H1 (cell line): Measurements from ENCODE around the gene GPS2. TPM values are rescaled to one million over a fixed set of nuclear protein-coding genes. Genes with fewer than 3 reads are reported as not detected.
A peak's percentile ranks its signal among the peaks of the same experiment; 100 is the strongest.

ENCODE experiments used
- CTCF ChIA-PET: fragments of 300-600 bp; sonication (Branson Sonifier 250); formaldehyde crosslinking; loops from one replicate; lab custom pipeline; 2021; ENCODE audit not compliant: partially characterized antibody; lab: Charles Lee
- POLR2A ChIA-PET: fragments of 300-600 bp; sonication (Branson Sonifier 250); formaldehyde crosslinking; loops from one replicate; lab custom pipeline; 2021; ENCODE audit warnings: inconsistent platforms; ENCODE audit not compliant: partially characterized antibody; lab: Charles Lee
- DNase-seq, 2 experiments: peaks; one replicate each; pipeline versions ENCODE4 v3.0.0 to v3.0.0-alpha.2; 2010 to 2022; ENCODE audit warnings: low spot score in 2 of 2, low read depth in 1 of 2, mixed read lengths in 1 of 2
- FAIRE-seq: peaks from 2 replicates; lab custom pipeline; 2011; peaks lifted over from hg19 to GRCh38; lab: Jason Lieb, UNC
- H2AFZ ChIP-seq: 2 replicates; pipeline ENCODE4 v1.8.1; 2012; ENCODE audit warnings: low read length, inconsistent platforms
- H2AK5ac ChIP-seq: 2 replicates; pipeline ENCODE4 v1.6.1; 2013; ENCODE audit warnings: low read depth, low read length
- H2BK120ac ChIP-seq: replicated peaks from 2 replicates; pipeline ENCODE3; 2013; ENCODE audit warnings: low read depth, low read length, inconsistent platforms
- H2BK12ac ChIP-seq: 2 replicates; pipeline ENCODE4 v1.6.1; 2013; ENCODE audit warnings: low read depth, low read length
- H2BK15ac ChIP-seq: 2 replicates; pipeline ENCODE4 v1.6.1; 2013; ENCODE audit warnings: low read length
- H2BK20ac ChIP-seq: 2 replicates; pipeline ENCODE4 v1.6.1; 2013; ENCODE audit warnings: low read length
- H2BK5ac ChIP-seq: 2 replicates; pipeline ENCODE4 v1.6.1; 2013; ENCODE audit warnings: low read depth, low read length
- H3K14ac ChIP-seq: 2 replicates; pipeline ENCODE4 v1.6.1; 2013; ENCODE audit warnings: inconsistent platforms; ENCODE audit not compliant: insufficient read length
- H3K18ac ChIP-seq: 2 replicates; pipeline ENCODE4 v1.6.1; 2013; ENCODE audit warnings: low read length; ENCODE audit errors: extremely low read depth
- H3K23ac ChIP-seq: 2 replicates; pipeline ENCODE4 v1.6.1; 2013; ENCODE audit warnings: inconsistent platforms; ENCODE audit not compliant: insufficient read length
- H3K23me2 ChIP-seq: 2 replicates; pipeline ENCODE4 v1.6.1; 2013; ENCODE audit warnings: low read depth, low read length
- H3K27ac ChIP-seq: 2 replicates; pipeline ENCODE4 v1.6.1; 2011; ENCODE audit warnings: low read depth, low read length, inconsistent platforms
- H3K27me3 ChIP-seq, 4 experiments: replicated peaks in 1 of 4; 1 replicate in 1 of 4; 2 replicates in 3 of 4; pipeline versions ENCODE4 v1.6.1 to v1.8.1; 2011 to 2013; ENCODE audit warnings: low read length in 3 of 4, mild to moderate bottlenecking in 3 of 4, inconsistent platforms in 2 of 4, mixed read lengths in 2 of 4, moderate library complexity in 1 of 4; ENCODE audit not compliant: control insufficient read depth in 3 of 4, insufficient read depth in 3 of 4; ENCODE audit errors: extremely low read depth in 1 of 4
- H3K36me3 ChIP-seq, 4 experiments: 2 replicates each; pipeline versions ENCODE4 v1.6.1 to v1.8.1; 2011 to 2013; ENCODE audit warnings: mild to moderate bottlenecking in 4 of 4, low read length in 3 of 4, moderate library complexity in 2 of 4, control low read depth in 1 of 4, inconsistent platforms in 1 of 4; ENCODE audit not compliant: insufficient read depth in 4 of 4, control insufficient read depth in 2 of 4
- H3K4ac ChIP-seq: replicated peaks from 2 replicates; pipeline ENCODE3; 2013; ENCODE audit warnings: low read length, low read depth, mixed read lengths, inconsistent platforms; ENCODE audit not compliant: insufficient read length
- H3K4me1 ChIP-seq, 4 experiments: replicated peaks in 1 of 4; 1 replicate in 1 of 4; 2 replicates in 3 of 4; pipeline versions ENCODE4 v1.6.1 to v1.8.1; 2011 to 2013; ENCODE audit warnings: low read length in 3 of 4, inconsistent platforms in 2 of 4, mixed read lengths in 1 of 4; ENCODE audit not compliant: insufficient read depth in 4 of 4, control insufficient read depth in 3 of 4
- H3K4me2 ChIP-seq, 2 experiments: 2 replicates each; pipeline versions ENCODE4 v1.6.1 to v1.8.1; 2011 to 2013; ENCODE audit warnings: low read depth in 2 of 2, low read length in 2 of 2, control low read depth in 1 of 2, inconsistent platforms in 1 of 2, mild to moderate bottlenecking in 1 of 2; ENCODE audit not compliant: insufficient read depth in 1 of 2
- H3K4me3 ChIP-seq, 4 experiments: fragments of 200-600, 300-600 bp in 1 of 4; sonication (generic), shearing (Covaris generic), sonication (Bioruptor Twin) in 1 of 4; 2 replicates each; pipeline versions ENCODE4 v1.5.1 to v1.8.1; 2011 to 2016; ENCODE audit warnings: low read length in 4 of 4, low read depth in 3 of 4, control low read depth in 2 of 4, inconsistent platforms in 2 of 4, mild to moderate bottlenecking in 2 of 4, mixed read lengths in 1 of 4, moderate library complexity in 1 of 4; ENCODE audit not compliant: insufficient read depth in 2 of 4; ENCODE audit errors: extremely low read depth in 1 of 4
- H3K56ac ChIP-seq: replicated peaks from 2 replicates; pipeline ENCODE3; 2013; ENCODE audit warnings: low read depth, mild to moderate bottlenecking, mixed read lengths, low read length, inconsistent platforms; ENCODE audit not compliant: insufficient read length
- H3K79me1 ChIP-seq: 2 replicates; pipeline ENCODE4 v1.6.1; 2013; ENCODE audit warnings: low read depth, low read length, control low read depth
- H3K79me2 ChIP-seq, 2 experiments: 2 replicates each; pipeline versions ENCODE4 v1.6.1 to v1.8.1; 2012 to 2013; ENCODE audit warnings: low read length in 2 of 2, mild to moderate bottlenecking in 2 of 2, inconsistent platforms in 1 of 2; ENCODE audit not compliant: insufficient read depth in 2 of 2, control insufficient read depth in 1 of 2
- H3K9ac ChIP-seq, 4 experiments: replicated peaks in 1 of 4; 1 replicate in 1 of 4; 2 replicates in 3 of 4; pipeline versions ENCODE4 v1.6.1 to v1.8.1; 2011 to 2013; ENCODE audit warnings: low read depth in 3 of 4, low read length in 3 of 4, control low read depth in 2 of 4, mild to moderate bottlenecking in 2 of 4, moderate library complexity in 2 of 4, inconsistent platforms in 1 of 4; ENCODE audit errors: extremely low read depth in 1 of 4
- H3K9me3 ChIP-seq, 2 experiments: 2 replicates each; pipeline versions ENCODE4 v1.6.1 to v1.8.1; 2012 to 2013; ENCODE audit warnings: mild to moderate bottlenecking in 2 of 2, moderate library complexity in 2 of 2, control low read depth in 1 of 2, inconsistent platforms in 1 of 2, low read depth in 1 of 2, low read length in 1 of 2, mixed read lengths in 1 of 2; ENCODE audit not compliant: insufficient read depth in 2 of 2
- H4K20me1 ChIP-seq, 2 experiments: replicated peaks in 1 of 2; 2 replicates each; pipeline versions ENCODE3 to v1.8.1; 2011 to 2013; ENCODE audit warnings: inconsistent platforms in 2 of 2, low read length in 2 of 2, mild to moderate bottlenecking in 1 of 2; ENCODE audit not compliant: insufficient read depth in 2 of 2, control insufficient read depth in 1 of 2
- H4K5ac ChIP-seq: 2 replicates; pipeline ENCODE4 v1.6.1; 2013; ENCODE audit warnings: low read length, low read depth, mixed read lengths, inconsistent platforms; ENCODE audit not compliant: insufficient read length
- H4K8ac ChIP-seq: 2 replicates; pipeline ENCODE4 v1.8.0; 2013; ENCODE audit warnings: mild to moderate bottlenecking, moderate library complexity, low read length, inconsistent platforms; ENCODE audit not compliant: insufficient read depth; ENCODE audit errors: extremely low read depth
- H4K91ac ChIP-seq: replicated peaks from 2 replicates; pipeline ENCODE3; 2013; ENCODE audit warnings: low read length, mixed read lengths, inconsistent platforms; ENCODE audit not compliant: insufficient read length
- ATF2 ChIP-seq: IDR thresholded peaks from 2 replicates; pipeline ENCODE4 v1.6.1; 2012; ENCODE audit warnings: low read length, inconsistent platforms
- CBX8 ChIP-seq: fragments of 300-800, 300-1000 bp; sonication (generic); IDR thresholded peaks from 2 replicates; pipeline ENCODE4 v1.7.1; 2016; ENCODE audit warnings: low read depth, low read length, borderline replicate concordance
- CHD1 ChIP-seq: IDR thresholded peaks from 2 replicates; pipeline ENCODE4 v1.6.1; 2012; ENCODE audit warnings: low read depth, low read length, improper control_type of control experiment
- CREB1 ChIP-seq: IDR thresholded peaks from 2 replicates; pipeline ENCODE4 v1.6.1; 2012; ENCODE audit warnings: inconsistent platforms
- GTF2F1 ChIP-seq: IDR thresholded peaks from 2 replicates; pipeline ENCODE4 v1.6.1; 2012; ENCODE audit warnings: low read depth, low read length, improper control_type of control experiment, borderline replicate concordance
- JUND ChIP-seq: IDR thresholded peaks from 2 replicates; pipeline ENCODE4 v1.6.1; 2011; ENCODE audit warnings: mild to moderate bottlenecking, improper control_type of control experiment, low read length
- MAFK ChIP-seq: IDR thresholded peaks from 2 replicates; pipeline ENCODE4 v1.6.1; 2012; ENCODE audit warnings: low read depth, mild to moderate bottlenecking, improper control_type of control experiment, low read length
- MAX ChIP-seq: IDR thresholded peaks from 2 replicates; pipeline ENCODE4 v1.6.1; 2012; ENCODE audit warnings: inconsistent platforms
- POLR2A ChIP-seq, 2 experiments: IDR thresholded peaks; 1 replicate in 1 of 2; 2 replicates in 1 of 2; pipeline ENCODE4 v1.6.1; 2011; ENCODE audit warnings: low read depth in 2 of 2, low read length in 2 of 2, mild to moderate bottlenecking in 2 of 2; ENCODE audit errors: control extremely low read depth in 1 of 2
- TEAD4 ChIP-seq: IDR thresholded peaks from 2 replicates; pipeline ENCODE4 v1.6.1; 2012; ENCODE audit warnings: low read depth, low read length, inconsistent platforms, mixed read lengths
- USF2 ChIP-seq: IDR thresholded peaks from 2 replicates; pipeline ENCODE4 v1.6.1; 2011; ENCODE audit warnings: low read length, improper control_type of control experiment
- WGBS, 2 experiments: shearing (Covaris generic) in 1 of 2; methylation state at CpG; one replicate each; pipeline versions ENCODE4 v1.1.6 to v1.1.7; 2013 to 2015; ENCODE audit warnings: low lambda C conversion rate in 2 of 2, mixed read lengths in 2 of 2, inconsistent platforms in 1 of 2, low coverage in 1 of 2, missing lambda C conversion rate in 1 of 2; ENCODE audit not compliant: insufficient replicate concordance in 2 of 2, insufficient coverage in 1 of 2, insufficient read length in 1 of 2; ENCODE audit errors: extremely low coverage in 1 of 2, missing lambda C conversion rate in 1 of 2; 5-methylcytosine and 5-hydroxymethylcytosine counted together
- polyA plus RNA-seq, 7 experiments: library from polyadenylated mRNA; depleted of rRNA in 3 of 7; stranded (reverse) in 5 of 7; unstranded in 2 of 7; fragments of >200 nt in 5 of 7; fragments of 200-250 nt in 2 of 7; gene quantifications; 1 replicate in 5 of 7; 2 replicates in 1 of 7; 4 replicates in 1 of 7; pipeline versions ENCODE4 v1.2.1 to v1.2.3, GENCODE V29; 2011 to 2013; ENCODE audit warnings: missing spikeins in 2 of 7, mixed read lengths in 2 of 7
- total RNA-seq: library from RNA; stranded (reverse); fragmentation: NEBNext Ultra II Directional; extraction: Animal tissue kit (Norgen Biotek cat#: 25700); gene quantifications from 2 replicates; pipeline ENCODE4 v1.2.1, GENCODE V29; 2021

GPS2 gene
- total and polyA plus RNA-seq, 2 of the 8 experiments (the other 6 are each of a cell fraction or from before 2014, with no cell fraction given): 67.0 to 152 TPM

GRCh38 chr17:7263801-7264078 is 51.4 kb downstream of the GPS2 start:
- no peak overlapping the region for H3K14ac ChIP-seq
- no peaks in the 10 kb centered on the region for H3K9me3 ChIP-seq
- WGBS, 2 experiments: 37% methylated on average over 2 of the region's 4 CpGs; no CpG with 5 or more reads in 1 of the 2 experiments
- no peak overlapping the region for H4K5ac ChIP-seq
- H4K91ac ChIP-seq: no peak overlapping the region
- no peak overlapping the region for H3K27ac ChIP-seq
- H2AFZ ChIP-seq: no peak overlapping the region
- H3K4me2 ChIP-seq: peak overlapping the region; percentile 91 to 97
- FAIRE-seq (no peak), DNase-seq (no peak)
- peaks cover 6 to 11% of the 10 kb centered on the region in 2 experiments for H4K20me1 ChIP-seq
- peak overlapping the region; percentile 94; the same call in 1 of the 2 replicates for H3K18ac ChIP-seq
- no peak overlapping the region for H3K4ac ChIP-seq
- H3K56ac ChIP-seq: no peak overlapping the region
- peak overlapping the region; percentile 95 for H2BK5ac ChIP-seq
- no peak overlapping the region for H2BK120ac ChIP-seq
- H2BK20ac ChIP-seq: 0 out of 2 replicates have a peak overlapping the region, but pooled peaks have one; percentile 23
- H3K27me3 ChIP-seq: no peaks in the 10 kb centered on the region
- peak overlapping the region; percentile 97; the same call in 1 of the 2 replicates for H2BK12ac ChIP-seq
- peaks cover 9% of the 10 kb centered on the region for H3K79me1 ChIP-seq
- CTCF ChIA-PET: interaction anchor here (0.6 to 1.6 kb wide), 4 partner anchors 17 to 245 kb away, joined by 3 to 6 read pairs (median 4); partner anchors contain the start of gene SLC2A4
- no peak overlapping the region; the same call in 1 of the 2 replicates for H2AK5ac ChIP-seq
- H3K4me3 ChIP-seq: peak overlapping the region; percentile 93 to 98 (median 96); a peak in 6 of 8 replicates
- peaks cover 0 to 16% (median 8%) of the 10 kb centered on the region in 4 experiments; a peak in 5 of 8 replicates for H3K36me3 ChIP-seq
- H4K8ac ChIP-seq: peak overlapping the region; percentile 92; the same call in 1 of the 2 replicates
- H3K23ac ChIP-seq: no peak overlapping the region
- peaks cover 13% of the 10 kb centered on the region for H3K23me2 ChIP-seq
- H3K4me1 ChIP-seq: peaks cover 5 to 15% (median 7%) of the 10 kb centered on the region in 4 experiments; a peak in 6 of 7 replicates
- peak overlapping the region in 3 of 4 experiments; percentile 51 to 73 (median 69); a peak in 6 of 7 replicates for H3K9ac ChIP-seq
- peaks cover 0 to 30% of the 10 kb centered on the region in 2 experiments; a peak in 2 of 4 replicates for H3K79me2 ChIP-seq
- POLR2A ChIA-PET: interaction anchor here (0.6 to 13.7 kb wide), 17 partner anchors 11 to 294 kb away, joined by 3 to 159 read pairs (median 4); partner anchors contain the start of genes ACADVL, CTDNEP1, DLG4 and ELP5
- no peak overlapping the region for H2BK15ac ChIP-seq
- TF ChIP-seq JUND (no peak), CHD1 (no peak), MAFK (no peak), USF2 (no peak), ATF2 (no peak), POLR2A (IDR thresholded peaks at IDR 0.05; ENCODE audit: control extremely low read depth in 1 of 2, low read depth in 2 of 2, low read length in 2 of 2) (no peak), CREB1 (no peak), MAX (no peak), GTF2F1 (no peak), CBX8 (no peak), TEAD4 (no peak)
